Dendritic cell treated with granulocyte-macrophage colony-stimulating factor and Interleukin-4, amounts not matched to agents 40 ng/mL and 50 ng/mL, for 4 days (primary cell): ENCODE data around the gene MARCHF6.

Experiments
- H3K27ac Mint-ChIP-seq: one replicate; pipeline ENCODE4 v1.8.0; 2022; ENCODE audit warnings: mild to moderate bottlenecking, mixed read lengths
- H3K27me3 Mint-ChIP-seq: one replicate; pipeline ENCODE4 v1.8.0; 2022; ENCODE audit warnings: mild to moderate bottlenecking, mixed read lengths
- H3K36me3 Mint-ChIP-seq: one replicate; pipeline ENCODE4 v1.8.0; 2022; ENCODE audit warnings: low read depth, mixed read lengths
- H3K4me1 Mint-ChIP-seq: one replicate; pipeline ENCODE4 v1.8.0; 2022; ENCODE audit warnings: low read depth, mixed read lengths
- H3K4me3 Mint-ChIP-seq: one replicate; pipeline ENCODE4 v1.8.0; 2022; ENCODE audit warnings: mild to moderate bottlenecking, moderate library complexity, mixed read lengths
- H3K9me3 Mint-ChIP-seq: one replicate; pipeline ENCODE4 v1.8.0; 2022; ENCODE audit warnings: mixed read lengths
- intact Hi-C: fragments of 100-400 bp; cut with micrococcal nuclease; formaldehyde crosslinking; loops from one replicate; pipeline ENCODE4 v1.15.0; 2022

MARCHF6 gene

GRCh38 chr5:10400411-10400810 is 46.9 kb downstream of the MARCHF6 start:
- intact Hi-C loops = no loop called here
- Mint-ChIP-seq H3K9me3 (no peaks in the 10 kb centered on the region), H3K4me1 (peaks cover 6% of the 10 kb centered on the region), H3K27ac (no peak overlapping the region), H3K27me3 (no peaks in the 10 kb centered on the region), H3K36me3 (peaks cover 82% of the 10 kb centered on the region), H3K4me3 (no peak overlapping the region)

GRCh38 chr5:10400831-10401230 is 47.3 kb downstream of the MARCHF6 start:
- peaks cover 6% of the 10 kb centered on the region for H3K4me1 Mint-ChIP-seq
- H3K36me3 Mint-ChIP-seq = peaks cover 82% of the 10 kb centered on the region
- H3K27ac Mint-ChIP-seq = no peak overlapping the region
- no peaks in the 10 kb centered on the region for H3K9me3 Mint-ChIP-seq
- H3K4me3 Mint-ChIP-seq = no peak overlapping the region
- H3K27me3 Mint-ChIP-seq = no peaks in the 10 kb centered on the region
- intact Hi-C loops = no loop called here

- intact Hi-C loops = no loop called here
- Mint-ChIP-seq H3K27me3 (no peaks in the 10 kb centered on the region), H3K27ac (no peak overlapping the region), H3K9me3 (no peaks in the 10 kb centered on the region), H3K4me3 (no peak overlapping the region), H3K36me3 (peaks cover 79% of the 10 kb centered on the region), H3K4me1 (peaks cover 6% of the 10 kb centered on the region)
Measured at GRCh38 chr5:10401498-10401897, 48.0 kb downstream of the MARCHF6 start.
